ENCODE measurements around the gene SCFD1. TPM values are rescaled to one million over a fixed set of nuclear protein-coding genes. Genes with fewer than 3 reads are reported as not detected.
"Not testable (repeated sequence)": the region's sequence is repeated elsewhere in the genome, so short reads cannot be mapped to it uniquely, and the experiment has no call there.

SCFD1 gene, protein sequence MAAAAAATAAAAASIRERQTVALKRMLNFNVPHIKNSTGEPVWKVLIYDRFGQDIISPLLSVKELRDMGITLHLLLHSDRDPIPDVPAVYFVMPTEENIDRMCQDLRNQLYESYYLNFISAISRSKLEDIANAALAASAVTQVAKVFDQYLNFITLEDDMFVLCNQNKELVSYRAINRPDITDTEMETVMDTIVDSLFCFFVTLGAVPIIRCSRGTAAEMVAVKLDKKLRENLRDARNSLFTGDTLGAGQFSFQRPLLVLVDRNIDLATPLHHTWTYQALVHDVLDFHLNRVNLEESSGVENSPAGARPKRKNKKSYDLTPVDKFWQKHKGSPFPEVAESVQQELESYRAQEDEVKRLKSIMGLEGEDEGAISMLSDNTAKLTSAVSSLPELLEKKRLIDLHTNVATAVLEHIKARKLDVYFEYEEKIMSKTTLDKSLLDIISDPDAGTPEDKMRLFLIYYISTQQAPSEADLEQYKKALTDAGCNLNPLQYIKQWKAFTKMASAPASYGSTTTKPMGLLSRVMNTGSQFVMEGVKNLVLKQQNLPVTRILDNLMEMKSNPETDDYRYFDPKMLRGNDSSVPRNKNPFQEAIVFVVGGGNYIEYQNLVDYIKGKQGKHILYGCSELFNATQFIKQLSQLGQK
- polyA plus RNA-seq (2012; ENCODE audit: insufficient read depth, insufficient read length, low read depth): 39.5 TPM

DNA sequence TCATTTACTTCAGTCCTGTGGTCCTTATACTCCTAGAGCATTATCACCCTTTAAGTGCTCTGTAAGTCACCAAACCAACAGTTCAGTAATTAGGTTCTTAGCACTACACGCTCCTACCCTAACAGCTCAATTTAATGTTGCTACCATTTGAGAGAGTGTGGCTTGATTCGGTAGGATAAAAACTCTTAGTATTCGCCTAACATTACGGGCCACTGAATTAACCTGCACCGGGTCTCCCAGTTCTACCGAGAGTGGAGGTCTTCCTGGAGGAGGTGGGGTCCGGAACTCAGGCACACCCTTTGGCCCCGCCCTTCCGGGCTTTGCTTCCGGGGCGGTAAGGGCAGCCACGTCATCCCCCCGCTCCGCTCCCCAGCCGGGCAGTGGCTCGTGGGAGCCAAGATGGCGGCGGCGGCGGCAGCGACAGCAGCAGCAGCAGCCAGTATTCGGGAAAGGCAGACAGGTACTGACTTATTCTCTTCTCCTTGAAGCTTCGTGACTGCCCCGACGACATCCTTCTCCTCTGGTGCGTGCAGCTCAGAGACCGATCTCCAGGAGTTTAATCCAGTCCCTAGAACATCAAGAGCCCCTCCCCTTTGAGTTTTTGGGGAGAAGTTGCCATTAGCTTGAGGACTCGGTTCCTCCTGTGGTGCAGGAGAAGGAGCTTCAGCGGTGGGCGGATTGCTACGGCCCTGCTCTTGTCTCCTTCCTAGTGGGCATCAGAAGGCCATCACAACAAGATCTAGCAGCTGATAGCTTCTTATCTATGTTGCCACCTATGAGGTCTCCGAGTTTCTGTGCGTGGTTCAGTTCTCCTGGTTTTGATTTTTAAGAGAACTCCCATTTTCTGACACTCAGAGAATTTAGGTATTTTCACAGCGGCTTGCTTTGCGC is at the start of gene SCFD1:
Gene SCFD1 (plus strand): TSS at position 380 of the 891 bp plus-strand sequence. CDS start 20 bp downstream, at position 400.
- DNase-seq: peak; percentile 96
- H3K4me3 ChIP-seq (ENCODE audit: low read depth, low read length): peak within 1 kb of the TSS; percentile 98
- no peaks in the 10 kb centered on the region; the same call in 1 of the 2 replicates for H3K36me3 ChIP-seq
- TF ChIP-seq, protein P1, sequence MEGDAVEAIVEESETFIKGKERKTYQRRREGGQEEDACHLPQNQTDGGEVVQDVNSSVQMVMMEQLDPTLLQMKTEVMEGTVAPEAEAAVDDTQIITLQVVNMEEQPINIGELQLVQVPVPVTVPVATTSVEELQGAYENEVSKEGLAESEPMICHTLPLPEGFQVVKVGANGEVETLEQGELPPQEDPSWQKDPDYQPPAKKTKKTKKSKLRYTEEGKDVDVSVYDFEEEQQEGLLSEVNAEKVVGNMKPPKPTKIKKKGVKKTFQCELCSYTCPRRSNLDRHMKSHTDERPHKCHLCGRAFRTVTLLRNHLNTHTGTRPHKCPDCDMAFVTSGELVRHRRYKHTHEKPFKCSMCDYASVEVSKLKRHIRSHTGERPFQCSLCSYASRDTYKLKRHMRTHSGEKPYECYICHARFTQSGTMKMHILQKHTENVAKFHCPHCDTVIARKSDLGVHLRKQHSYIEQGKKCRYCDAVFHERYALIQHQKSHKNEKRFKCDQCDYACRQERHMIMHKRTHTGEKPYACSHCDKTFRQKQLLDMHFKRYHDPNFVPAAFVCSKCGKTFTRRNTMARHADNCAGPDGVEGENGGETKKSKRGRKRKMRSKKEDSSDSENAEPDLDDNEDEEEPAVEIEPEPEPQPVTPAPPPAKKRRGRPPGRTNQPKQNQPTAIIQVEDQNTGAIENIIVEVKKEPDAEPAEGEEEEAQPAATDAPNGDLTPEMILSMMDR (IDR thresholded peaks at IDR 0.05; ENCODE audit: low read depth, low read length): no peak
- no peaks in the 10 kb centered on the region for H3K27me3 ChIP-seq
- H3K9me3 ChIP-seq: no peaks in the 10 kb centered on the region
- H3K4me1 ChIP-seq: no peaks in the 10 kb centered on the region

DNA sequence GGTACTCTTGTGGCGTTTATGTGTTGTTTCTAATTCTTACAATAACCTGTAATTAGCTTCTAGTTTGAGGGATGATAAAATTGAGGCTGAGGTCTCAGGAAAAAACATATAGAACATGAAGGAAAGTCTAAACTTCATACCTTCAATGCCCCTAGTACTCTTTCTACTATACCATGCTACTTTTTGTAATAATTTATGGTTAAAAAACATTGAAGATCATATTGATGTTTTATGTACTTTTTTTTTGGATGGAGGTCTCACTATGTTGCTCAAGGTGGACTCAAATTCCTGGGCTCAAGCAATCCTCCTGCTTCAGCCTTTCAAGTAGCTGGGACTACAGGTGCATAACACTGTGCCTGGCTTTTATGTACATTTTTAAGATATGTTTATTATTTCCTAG is 49.3 kb upstream of the SCFD1 start:
- H3K27me3 ChIP-seq: no peaks in the 10 kb centered on the region
- no peaks in the 10 kb centered on the region for H3K36me3 ChIP-seq
- H3K9me3 ChIP-seq: no peaks in the 10 kb centered on the region
- no peak for DNase-seq
- H3K4me3 ChIP-seq (ENCODE audit: low read depth, low read length): no peak overlapping the region
- H3K4me1 ChIP-seq: peaks cover 4% of the 10 kb centered on the region; the same call in 1 of the 2 replicates
- TF ChIP-seq, protein P1 (IDR thresholded peaks at IDR 0.05; ENCODE audit: low read depth, low read length): no peak

DNA sequence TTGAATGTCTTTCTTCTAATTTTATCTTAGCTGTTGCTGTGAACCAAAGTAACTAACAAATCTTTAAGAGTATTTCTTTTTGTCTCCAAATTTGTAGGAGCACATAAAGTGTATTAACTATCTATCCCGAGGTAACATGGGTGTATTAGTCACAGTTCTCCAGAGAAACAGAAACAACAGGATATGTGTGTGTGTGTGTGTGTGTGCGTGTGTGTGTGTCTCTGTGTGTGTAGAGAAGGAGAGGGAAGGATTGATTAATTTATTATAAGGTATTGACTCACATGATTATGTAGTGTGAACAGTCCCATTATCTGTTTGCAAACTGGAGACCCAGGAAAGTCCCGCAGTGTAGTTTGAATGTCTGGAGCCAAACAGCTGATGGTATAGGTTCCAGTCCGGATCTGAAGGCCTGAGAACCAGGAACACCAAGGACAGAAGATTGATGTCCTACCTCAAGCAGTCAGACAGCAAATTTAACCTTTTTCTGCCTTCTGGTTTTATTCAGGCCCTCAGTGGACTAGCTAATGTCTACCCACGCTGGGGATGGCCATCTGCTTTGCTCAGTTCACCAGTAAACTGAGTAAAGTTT is 48.8 kb upstream of the SCFD1 start:
- no peaks in the 10 kb centered on the region for H3K9me3 ChIP-seq
- no peaks in the 10 kb centered on the region for H3K36me3 ChIP-seq
- TF ChIP-seq, protein P1 (IDR thresholded peaks at IDR 0.05; ENCODE audit: low read depth, low read length): no peak
- H3K4me3 ChIP-seq (ENCODE audit: low read depth, low read length): no peak overlapping the region
- H3K27me3 ChIP-seq: no peaks in the 10 kb centered on the region
- peaks cover 4% of the 10 kb centered on the region; the same call in 1 of the 2 replicates for H3K4me1 ChIP-seq
- DNase-seq: no peak

DNA sequence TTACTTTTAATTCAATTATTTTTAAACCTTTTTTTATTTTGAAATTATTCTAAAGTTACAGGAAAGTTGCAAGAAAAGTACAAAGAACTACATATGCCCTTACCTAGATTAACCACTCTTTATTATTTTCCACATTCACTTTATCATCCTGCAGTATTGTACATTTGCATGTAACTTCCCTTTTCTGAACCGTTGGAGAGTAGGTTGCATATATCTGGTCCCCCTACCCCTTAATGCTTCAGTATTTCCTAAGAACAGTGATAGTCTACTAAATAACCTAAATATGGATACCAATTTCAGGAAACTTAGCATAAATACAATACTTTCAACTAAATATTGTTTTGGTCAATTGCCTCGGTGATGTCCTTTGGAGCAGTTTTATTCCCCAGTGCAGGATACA is 48.2 kb upstream of the SCFD1 start:
- peaks cover 4% of the 10 kb centered on the region; the same call in 1 of the 2 replicates for H3K4me1 ChIP-seq
- H3K36me3 ChIP-seq: no peaks in the 10 kb centered on the region
- DNase-seq: no peak
- H3K9me3 ChIP-seq: no peaks in the 10 kb centered on the region
- no peak overlapping the region for H3K4me3 ChIP-seq (ENCODE audit: low read depth, low read length)
- no peaks in the 10 kb centered on the region for H3K27me3 ChIP-seq
- TF ChIP-seq, protein P1 (IDR thresholded peaks at IDR 0.05; ENCODE audit: low read depth, low read length): no peak

DNA sequence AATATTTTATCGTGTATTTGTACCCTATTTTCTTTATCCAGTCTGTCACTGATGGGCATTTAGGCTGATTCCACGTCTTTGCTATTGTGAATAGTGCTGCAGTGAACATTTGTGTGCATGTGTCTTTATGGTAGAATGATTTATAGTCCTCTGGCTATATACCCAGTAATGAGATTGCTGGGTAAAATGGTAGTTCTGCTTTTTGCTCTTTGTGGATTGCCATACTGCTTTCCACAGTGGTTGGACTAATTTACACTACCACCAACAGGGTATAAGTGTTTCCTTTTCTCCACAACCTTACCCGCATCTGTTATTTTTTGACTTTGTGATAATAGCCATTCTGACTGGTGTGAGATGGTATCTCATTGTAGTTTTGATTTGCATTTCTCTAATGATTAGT is 47.3 kb upstream of the SCFD1 start:
- H3K36me3 ChIP-seq; DNase-seq; H3K9me3 ChIP-seq; H3K27me3 ChIP-seq; H3K4me1 ChIP-seq; H3K4me3 ChIP-seq (ENCODE audit: low read depth, low read length): not testable (repeated sequence)

DNA sequence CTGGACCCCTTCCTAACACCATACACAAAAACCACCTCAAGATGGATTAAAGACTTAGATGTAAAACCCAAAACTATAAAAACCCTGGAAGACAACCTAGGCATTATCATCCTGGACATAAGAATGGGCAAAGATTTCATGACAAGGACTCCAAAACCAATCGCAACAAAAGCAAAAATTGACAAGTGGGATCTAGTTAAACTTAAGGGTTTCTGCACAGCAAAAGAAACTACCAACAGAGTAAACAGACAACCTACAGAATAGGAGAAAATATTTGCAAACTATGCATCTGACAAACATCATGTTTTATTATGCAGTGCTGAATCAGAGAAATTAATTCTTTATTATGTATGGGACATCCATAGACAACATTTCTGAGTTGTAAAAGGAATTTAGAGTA is 45.8 kb upstream of the SCFD1 start:
- not testable (repeated sequence) for H3K4me1 ChIP-seq; DNase-seq; H3K9me3 ChIP-seq; H3K36me3 ChIP-seq; H3K4me3 ChIP-seq (ENCODE audit: low read depth, low read length); H3K27me3 ChIP-seq

All from BE2C (cell line).